ENCODE results near the gene STAG1. TPM values are rescaled to one million over a fixed set of nuclear protein-coding genes. Genes with fewer than 3 reads are reported as not detected.
A peak's percentile ranks its signal among the peaks of the same experiment; 100 is the strongest.
"Not testable (repeated sequence)": the region's sequence is repeated elsewhere in the genome, so short reads cannot be mapped to it uniquely, and the experiment has no call there.

Gene STAG1
- total RNA-seq, 2 experiments from 2014 or later, result 34.1 to 36.2 TPM

- Mint-ChIP-seq H3K27ac (no peak overlapping the region), H3K36me3 (ENCODE audit: low read depth) (peaks cover 30% of the 10 kb centered on the region), H3K4me1 (no peaks in the 10 kb centered on the region), H3K27me3 (no peaks in the 10 kb centered on the region), H3K4me3 (no peak overlapping the region), H3K9me3 (no peaks in the 10 kb centered on the region)
- ChIA-PET POLR2A (interaction anchor here (0.5 kb wide), 1 partner anchor 454 kb away, joined by 3 read pairs; no protein-coding TSS in a partner anchor), CTCF (interaction anchor here (1.0 kb wide), 1 partner anchor 15 kb away, joined by 3 read pairs; no protein-coding TSS in a partner anchor)
- DNase-seq, result no peak
These were observed 374.7 kb downstream of the STAG1 start for GRCh38 chr3:136377508-136377907.

- peaks cover 35% of the 10 kb centered on the region for H3K36me3 Mint-ChIP-seq (ENCODE audit: low read depth)
- H3K9me3 Mint-ChIP-seq, POLR2A ChIA-PET, DNase-seq, H3K4me3 Mint-ChIP-seq, H3K4me1 Mint-ChIP-seq, CTCF ChIA-PET, H3K27me3 Mint-ChIP-seq, H3K27ac Mint-ChIP-seq: not testable (repeated sequence)
These were observed 376.4 kb downstream of the STAG1 start for GRCh38 chr3:136375800-136376199.

GRCh38 chr3:136366289-136366688 is 385.9 kb downstream of the STAG1 start:
- Mint-ChIP-seq H3K36me3 (ENCODE audit: low read depth) (peaks cover 6% of the 10 kb centered on the region), H3K4me3 (no peak overlapping the region), H3K27me3 (no peaks in the 10 kb centered on the region), H3K27ac (no peak overlapping the region), H3K9me3 (no peaks in the 10 kb centered on the region), H3K4me1 (no peaks in the 10 kb centered on the region)
- ChIA-PET POLR2A (no interaction called here), CTCF (interaction anchor here (0.6 to 2.2 kb wide), 6 partner anchors 10 to 386 kb away, joined by 3 to 10 read pairs (median 4); partner anchors contain the start of gene STAG1)
- DNase-seq, result no peak

GRCh38 chr3:136353461-136353860 is 398.7 kb downstream of the STAG1 start:
- POLR2A ChIA-PET, result no interaction called here
- Mint-ChIP-seq H3K4me1 (peaks cover 12% of the 10 kb centered on the region), H3K27me3 (no peaks in the 10 kb centered on the region), H3K36me3 (ENCODE audit: low read depth) (peaks cover 25% of the 10 kb centered on the region), H3K9me3 (peaks cover 5% of the 10 kb centered on the region), H3K4me3 (no peak overlapping the region), H3K27ac (peak overlapping the region; percentile 61)
- peak; percentile 20 for DNase-seq
- CTCF ChIA-PET, result no interaction called here

DNA sequence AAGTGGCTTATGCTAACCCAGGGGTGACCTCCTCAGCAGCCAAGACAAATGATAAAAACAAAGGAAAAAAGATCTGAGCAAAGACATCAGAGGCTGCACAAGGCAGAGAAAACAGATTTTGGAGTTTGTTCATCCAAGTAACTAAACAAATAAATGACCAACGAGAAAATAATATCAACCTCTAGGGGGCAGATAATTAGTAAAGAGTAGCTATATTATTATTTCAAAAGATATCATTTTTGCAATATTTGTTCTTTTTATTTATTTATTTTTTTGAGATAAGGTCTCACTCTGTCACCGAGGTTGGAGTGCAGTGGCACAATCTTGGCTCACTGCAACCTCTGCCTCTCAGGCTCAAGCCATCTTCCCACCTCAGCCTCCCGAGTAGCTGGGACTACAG is 400.3 kb downstream of the STAG1 start:
- H3K36me3 Mint-ChIP-seq (ENCODE audit: low read depth), result peaks cover 25% of the 10 kb centered on the region
- no peak overlapping the region for H3K4me3 Mint-ChIP-seq

DNA sequence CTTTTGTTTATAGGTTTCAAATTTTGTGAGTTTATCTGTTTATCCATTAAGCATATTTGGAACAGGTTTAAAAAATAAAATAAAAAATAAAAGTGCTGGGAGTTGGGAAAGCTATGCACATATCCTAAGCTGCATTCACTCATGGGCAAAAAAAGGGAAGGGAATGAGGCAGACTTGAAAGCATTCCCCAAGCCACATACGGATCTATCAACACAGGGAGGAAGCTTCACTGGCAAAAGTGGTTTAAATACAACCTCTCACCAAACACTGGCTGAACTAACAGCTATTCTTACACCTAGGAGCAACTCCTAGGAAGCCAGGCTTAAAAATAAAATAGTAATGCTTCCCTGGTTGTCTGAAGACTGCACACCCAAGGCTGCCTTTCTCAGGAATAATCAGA is 400.8 kb downstream of the STAG1 start:
- ChIA-PET CTCF (interaction anchor here (1.2 to 2.2 kb wide), 7 partner anchors 15 to 663 kb away, joined by 3 to 11 read pairs (median 4); partner anchors contain the start of gene STAG1), POLR2A (interaction anchor here (1.0 kb wide), 1 partner anchor 401 kb away, joined by 5 read pairs; the partner anchor contains the start of gene STAG1)
- Mint-ChIP-seq H3K4me1 (peaks cover 12% of the 10 kb centered on the region), H3K4me3 (no peak overlapping the region), H3K27ac (no peak overlapping the region), H3K9me3 (peaks cover 5% of the 10 kb centered on the region), H3K27me3 (no peaks in the 10 kb centered on the region), H3K36me3 (ENCODE audit: low read depth) (peaks cover 25% of the 10 kb centered on the region)
- no peak for DNase-seq

More for the DNA sequence above, 400.3 kb downstream of the STAG1 start:
- no peaks in the 10 kb centered on the region for H3K27me3 Mint-ChIP-seq
- peaks cover 12% of the 10 kb centered on the region for H3K4me1 Mint-ChIP-seq
- ChIA-PET CTCF (interaction anchor here (1.2 to 2.2 kb wide), 8 partner anchors 11 to 662 kb away, joined by 3 to 11 read pairs (median 4); partner anchors contain the start of gene STAG1), POLR2A (interaction anchor here (1.0 kb wide), 1 partner anchor 400 kb away, joined by 5 read pairs; the partner anchor contains the start of gene STAG1)
- no peak overlapping the region for H3K27ac Mint-ChIP-seq
- DNase-seq, result no peak
- peaks cover 5% of the 10 kb centered on the region for H3K9me3 Mint-ChIP-seq

- CTCF ChIA-PET, result interaction anchor here (1.4 to 1.9 kb wide), 3 partner anchors 17 to 663 kb away, joined by 4 to 7 read pairs (median 4); no protein-coding TSS in a partner anchor
- Mint-ChIP-seq H3K9me3 (peaks cover 2% of the 10 kb centered on the region), H3K27me3 (no peaks in the 10 kb centered on the region), H3K36me3 (ENCODE audit: low read depth) (peaks cover 21% of the 10 kb centered on the region), H3K4me1 (peaks cover 12% of the 10 kb centered on the region), H3K4me3 (no peak overlapping the region), H3K27ac (no peak overlapping the region)
- DNase-seq, result no peak
- POLR2A ChIA-PET, result interaction anchor here (0.7 kb wide), 1 partner anchor 17 kb away, joined by 5 read pairs; no protein-coding TSS in a partner anchor
These were observed 401.6 kb downstream of the STAG1 start for GRCh38 chr3:136350557-136350956.

DNA sequence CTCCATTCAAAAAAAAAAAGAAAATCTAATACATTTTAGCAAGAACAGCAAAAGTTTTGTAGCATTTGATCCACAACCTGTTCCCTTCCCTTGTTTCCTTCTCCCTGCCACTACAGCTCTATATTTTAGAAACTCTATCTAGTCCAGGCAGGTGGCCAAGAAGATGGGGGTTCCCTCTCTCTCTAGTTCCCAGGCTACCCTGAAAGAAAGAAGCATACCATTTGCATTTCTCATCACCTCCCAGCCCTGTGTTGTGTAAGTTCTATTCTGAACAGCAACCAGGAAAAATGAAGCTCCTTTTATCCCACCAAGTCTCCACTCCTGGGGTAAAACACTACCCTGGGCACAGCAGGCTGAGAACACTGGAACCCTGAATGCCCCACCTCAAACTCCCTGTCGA is 402.0 kb downstream of the STAG1 start:
- DNase-seq, result no peak

GRCh38 chr3:136346486-136346885 is 405.7 kb downstream of the STAG1 start:
- Mint-ChIP-seq H3K27me3 (no peaks in the 10 kb centered on the region), H3K4me1 (peaks cover 1% of the 10 kb centered on the region), H3K9me3 (no peaks in the 10 kb centered on the region), H3K36me3 (ENCODE audit: low read depth) (peaks cover 18% of the 10 kb centered on the region), H3K27ac (no peak overlapping the region), H3K4me3 (no peak overlapping the region)
- DNase-seq, result no peak
- ChIA-PET CTCF (interaction anchor here (1.0 kb wide), 1 partner anchor 19 kb away, joined by 4 read pairs; no protein-coding TSS in a partner anchor), POLR2A (no interaction called here)

More for the DNA sequence above, 402.0 kb downstream of the STAG1 start:
- CTCF ChIA-PET, result interaction anchor here (0.8 kb wide), 1 partner anchor 664 kb away, joined by 3 read pairs; no protein-coding TSS in a partner anchor
- Mint-ChIP-seq H3K9me3 (peaks cover 2% of the 10 kb centered on the region), H3K36me3 (ENCODE audit: low read depth) (peaks cover 17% of the 10 kb centered on the region), H3K4me3 (no peak overlapping the region), H3K4me1 (peaks cover 12% of the 10 kb centered on the region), H3K27ac (no peak overlapping the region), H3K27me3 (no peaks in the 10 kb centered on the region)
- POLR2A ChIA-PET, result interaction anchor here (0.7 kb wide), 1 partner anchor 17 kb away, joined by 5 read pairs; no protein-coding TSS in a partner anchor

DNA sequence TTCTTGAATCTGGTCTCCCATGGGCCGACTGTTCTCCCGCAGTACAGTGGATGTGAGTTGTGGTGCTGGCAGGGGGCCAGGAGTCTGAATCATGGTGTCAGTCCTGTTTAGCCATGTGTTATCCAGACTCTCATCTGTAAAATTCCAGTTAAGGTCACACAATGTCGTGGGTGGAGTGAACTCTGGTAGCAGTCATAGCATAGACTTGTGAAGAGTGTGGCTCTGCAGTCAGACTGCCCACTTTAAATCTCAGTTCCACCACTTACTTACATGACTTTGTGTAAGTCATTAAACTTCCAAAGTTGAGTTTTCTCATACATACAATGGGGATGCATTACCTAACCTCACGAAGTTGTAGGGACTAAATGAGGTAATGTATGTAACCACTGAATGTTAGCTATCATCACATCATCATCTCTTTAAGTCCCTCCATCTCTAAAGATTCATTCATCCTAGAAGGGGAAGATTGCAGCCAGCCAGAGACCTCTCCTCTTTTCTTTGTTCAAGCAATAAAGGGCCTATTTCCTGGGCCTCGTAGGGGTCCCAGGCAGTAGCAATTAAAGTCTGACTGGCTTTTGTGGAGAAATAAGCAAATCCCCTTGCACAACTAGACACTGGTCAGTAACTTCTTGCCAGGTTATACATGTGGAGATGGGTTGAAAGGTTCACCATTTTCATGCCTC is 408.2 kb downstream of the STAG1 start:
- no peak overlapping the region for H3K4me3 Mint-ChIP-seq
- ChIA-PET CTCF (interaction anchor here (1.7 kb wide), 1 partner anchor 11 kb away, joined by 4 read pairs; no protein-coding TSS in a partner anchor), POLR2A (interaction anchor here (1.1 kb wide), 1 partner anchor 16 kb away, joined by 3 read pairs; no protein-coding TSS in a partner anchor)
- peaks cover 32% of the 10 kb centered on the region for H3K36me3 Mint-ChIP-seq (ENCODE audit: low read depth)
- H3K4me1 Mint-ChIP-seq, result peaks cover 1% of the 10 kb centered on the region
- H3K9me3 Mint-ChIP-seq, result no peaks in the 10 kb centered on the region
- no peaks in the 10 kb centered on the region for H3K27me3 Mint-ChIP-seq
- H3K27ac Mint-ChIP-seq, result no peak overlapping the region
- DNase-seq, result no peak

- Mint-ChIP-seq H3K27me3 (no peaks in the 10 kb centered on the region), H3K4me1 (peaks cover 1% of the 10 kb centered on the region), H3K36me3 (ENCODE audit: low read depth) (peaks cover 35% of the 10 kb centered on the region), H3K27ac (no peak overlapping the region), H3K4me3 (no peak overlapping the region), H3K9me3 (no peaks in the 10 kb centered on the region)
- DNase-seq, result no peak
- POLR2A ChIA-PET, result interaction anchor here (1.1 kb wide), 1 partner anchor 15 kb away, joined by 3 read pairs; no protein-coding TSS in a partner anchor
- CTCF ChIA-PET, result interaction anchor here (1.7 kb wide), 1 partner anchor 10 kb away, joined by 4 read pairs; no protein-coding TSS in a partner anchor
These were observed 408.7 kb downstream of the STAG1 start for GRCh38 chr3:136343446-136343845.

GRCh38 chr3:136336329-136337100 is 415.7 kb downstream of the STAG1 start:
- peaks cover 56% of the 10 kb centered on the region for H3K36me3 Mint-ChIP-seq (ENCODE audit: low read depth)
- H3K4me1 Mint-ChIP-seq, result no peaks in the 10 kb centered on the region
- no peaks in the 10 kb centered on the region for H3K27me3 Mint-ChIP-seq
- no peaks in the 10 kb centered on the region for H3K9me3 Mint-ChIP-seq
- H3K27ac Mint-ChIP-seq, result no peak overlapping the region
- ChIA-PET POLR2A (no interaction called here), CTCF (interaction anchor here (1.2 kb wide), 1 partner anchor 416 kb away, joined by 3 read pairs; the partner anchor contains the start of gene STAG1)
- H3K4me3 Mint-ChIP-seq, result no peak overlapping the region
- no peak for DNase-seq

Data from activated CD4-positive, alpha-beta memory T cell treated with anti-CD3 and anti-CD28 coated beads, Interleukin-2, amount 10 ng/mL, durations not matched to agents 7 days and 5 days (primary cell).